ENCODE measurements around the gene ADNP.

DNA sequence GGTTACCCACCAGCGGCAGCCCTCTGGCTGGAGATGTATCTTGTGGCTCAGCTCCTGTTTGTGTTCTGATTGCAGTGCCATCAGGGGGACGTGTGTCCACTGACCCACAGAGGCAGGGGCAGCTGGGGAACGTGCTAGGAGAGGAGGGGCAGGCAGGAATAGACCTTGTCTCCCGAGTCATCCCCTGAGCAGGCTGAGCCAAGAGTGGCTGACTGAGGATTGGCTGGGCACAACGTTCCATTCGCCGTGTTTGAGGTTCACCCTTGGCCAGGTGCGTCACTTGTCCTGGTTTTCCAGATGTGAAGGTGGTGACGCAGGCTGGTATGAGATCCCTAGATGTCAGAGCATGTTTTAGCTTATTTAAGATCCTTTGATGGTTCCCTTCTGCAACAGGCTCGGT is 57.7 kb downstream of the ADNP start:
- TF ChIP-seq POLR2A (IDR thresholded peaks at IDR 0.05): no peak
- TF ChIP-seq, protein P1, sequence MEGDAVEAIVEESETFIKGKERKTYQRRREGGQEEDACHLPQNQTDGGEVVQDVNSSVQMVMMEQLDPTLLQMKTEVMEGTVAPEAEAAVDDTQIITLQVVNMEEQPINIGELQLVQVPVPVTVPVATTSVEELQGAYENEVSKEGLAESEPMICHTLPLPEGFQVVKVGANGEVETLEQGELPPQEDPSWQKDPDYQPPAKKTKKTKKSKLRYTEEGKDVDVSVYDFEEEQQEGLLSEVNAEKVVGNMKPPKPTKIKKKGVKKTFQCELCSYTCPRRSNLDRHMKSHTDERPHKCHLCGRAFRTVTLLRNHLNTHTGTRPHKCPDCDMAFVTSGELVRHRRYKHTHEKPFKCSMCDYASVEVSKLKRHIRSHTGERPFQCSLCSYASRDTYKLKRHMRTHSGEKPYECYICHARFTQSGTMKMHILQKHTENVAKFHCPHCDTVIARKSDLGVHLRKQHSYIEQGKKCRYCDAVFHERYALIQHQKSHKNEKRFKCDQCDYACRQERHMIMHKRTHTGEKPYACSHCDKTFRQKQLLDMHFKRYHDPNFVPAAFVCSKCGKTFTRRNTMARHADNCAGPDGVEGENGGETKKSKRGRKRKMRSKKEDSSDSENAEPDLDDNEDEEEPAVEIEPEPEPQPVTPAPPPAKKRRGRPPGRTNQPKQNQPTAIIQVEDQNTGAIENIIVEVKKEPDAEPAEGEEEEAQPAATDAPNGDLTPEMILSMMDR (IDR thresholded peaks at IDR 0.05): no peak
- TF ChIP-seq POLR2AphosphoS5 (IDR thresholded peaks at IDR 0.05): no peak
